ENCODE data around the gene NUDT9.

NUDT9 gene

GRCh38 chr4:87506974-87507701 lies 84.8 kb downstream of the NUDT9 start:
- DNase-seq (ENCODE audit: low read depth in 3 of 3) = no peak
